ENCODE measurements around the gene NLRP2B.
"Not testable (repeated sequence)": the region's sequence is repeated elsewhere in the genome, so short reads cannot be mapped to it uniquely, and the experiment has no call there.

NLRP2B gene
- total RNA-seq: 0 to 0.13 reads per million in 2 donors

DNA sequence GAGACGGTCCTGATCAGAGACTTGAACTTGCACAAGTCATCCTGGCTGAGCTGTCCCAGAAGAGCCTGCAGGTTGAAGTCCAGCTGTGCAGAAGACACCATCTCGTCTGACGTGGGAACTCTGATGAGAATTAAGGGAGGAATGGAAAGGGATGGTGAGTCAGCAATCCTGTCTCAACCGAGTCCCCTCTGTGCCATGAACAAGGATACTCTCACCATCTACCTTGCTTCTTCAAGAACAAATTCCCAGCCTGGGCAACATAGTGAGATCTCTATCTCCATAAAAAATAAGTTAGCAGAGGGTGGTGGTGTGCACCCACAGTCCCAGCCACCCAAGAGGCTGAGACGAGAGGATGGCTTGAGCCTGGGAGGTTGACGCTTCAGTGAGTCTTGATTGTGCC lies at the start of gene NLRP2B:
Gene NLRP2B, minus strand, starts transcription at position 101 of the 400 bp plus-strand sequence.
- DNase-seq: no peak

DNA sequence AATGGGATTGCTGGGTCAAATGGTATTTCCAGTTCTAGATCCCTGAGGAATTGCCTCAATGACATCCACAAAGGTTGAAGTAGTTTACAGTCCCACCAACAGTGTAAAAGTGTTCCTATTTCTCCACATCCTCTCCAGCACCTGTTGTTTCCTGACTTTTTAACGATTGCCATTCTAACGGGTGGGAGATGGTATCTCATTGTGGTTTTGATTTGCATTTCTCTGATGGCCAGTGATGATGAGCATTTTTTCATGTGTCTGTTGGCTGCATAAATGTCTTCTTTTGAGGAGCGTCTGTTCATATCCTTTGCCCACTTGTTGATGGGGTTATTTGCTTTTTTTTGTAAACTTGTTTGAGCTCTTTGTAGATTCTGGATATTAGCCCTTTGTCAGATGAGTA lies 45.9 kb upstream of the NLRP2B start:
- DNase-seq: not testable (repeated sequence)

DNA sequence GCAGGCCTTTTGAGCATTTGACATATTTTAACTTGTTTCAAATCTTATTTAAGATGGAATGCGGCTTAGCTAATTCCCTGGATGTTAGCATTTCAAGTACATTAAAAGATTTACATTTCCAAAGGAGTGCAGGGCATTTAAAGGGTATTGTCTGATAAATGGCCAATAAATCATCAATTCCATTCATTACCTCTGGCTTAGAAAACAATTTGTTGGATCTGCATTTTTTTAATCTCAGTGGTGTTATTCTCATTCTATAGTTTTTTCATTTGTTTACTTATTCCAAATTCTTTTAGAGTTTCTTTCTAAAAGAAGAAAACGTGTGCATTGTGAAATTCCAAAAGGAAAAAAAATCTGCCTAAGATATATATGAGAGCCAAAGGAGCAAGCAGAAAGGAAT lies 1.3 kb upstream of the NLRP2B start:
- DNase-seq: no peak

DNA sequence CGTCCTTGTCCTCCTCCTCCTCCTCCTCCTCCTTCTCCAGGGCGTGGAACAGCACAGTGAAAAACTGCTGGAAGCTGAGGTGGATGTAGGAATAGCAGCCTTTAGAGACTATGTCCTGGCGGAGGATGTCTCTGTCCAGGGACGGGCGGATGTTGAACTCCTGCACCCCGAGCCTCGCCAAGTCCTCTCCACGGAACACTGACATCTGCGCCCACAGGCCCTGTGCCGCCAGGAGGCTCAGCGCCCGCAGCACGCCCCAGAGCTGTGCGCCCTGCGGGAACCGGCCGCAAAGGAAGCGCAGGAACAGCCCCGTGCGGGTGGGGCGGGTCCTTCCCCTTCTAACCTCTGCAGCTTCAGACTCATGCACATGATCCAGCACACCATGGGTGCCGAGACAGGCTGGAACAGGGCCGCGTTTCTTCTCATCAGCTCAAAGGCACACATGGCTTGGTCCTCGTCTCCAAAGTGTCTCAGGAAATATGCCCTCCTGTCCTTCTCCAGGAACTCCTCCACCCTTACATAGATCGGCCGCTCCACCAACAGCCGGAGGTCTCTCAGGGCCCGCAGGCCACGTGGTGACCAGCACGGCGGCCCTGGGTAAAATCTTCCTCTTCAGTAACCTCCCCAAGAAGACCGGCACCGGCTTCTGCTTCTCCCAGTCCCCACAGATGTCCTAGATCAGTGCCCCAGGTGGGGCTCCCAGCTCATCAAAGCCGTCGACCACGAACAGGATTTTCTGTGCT lies 1.2 kb downstream of the NLRP2B start:
- no peak for DNase-seq

DNA sequence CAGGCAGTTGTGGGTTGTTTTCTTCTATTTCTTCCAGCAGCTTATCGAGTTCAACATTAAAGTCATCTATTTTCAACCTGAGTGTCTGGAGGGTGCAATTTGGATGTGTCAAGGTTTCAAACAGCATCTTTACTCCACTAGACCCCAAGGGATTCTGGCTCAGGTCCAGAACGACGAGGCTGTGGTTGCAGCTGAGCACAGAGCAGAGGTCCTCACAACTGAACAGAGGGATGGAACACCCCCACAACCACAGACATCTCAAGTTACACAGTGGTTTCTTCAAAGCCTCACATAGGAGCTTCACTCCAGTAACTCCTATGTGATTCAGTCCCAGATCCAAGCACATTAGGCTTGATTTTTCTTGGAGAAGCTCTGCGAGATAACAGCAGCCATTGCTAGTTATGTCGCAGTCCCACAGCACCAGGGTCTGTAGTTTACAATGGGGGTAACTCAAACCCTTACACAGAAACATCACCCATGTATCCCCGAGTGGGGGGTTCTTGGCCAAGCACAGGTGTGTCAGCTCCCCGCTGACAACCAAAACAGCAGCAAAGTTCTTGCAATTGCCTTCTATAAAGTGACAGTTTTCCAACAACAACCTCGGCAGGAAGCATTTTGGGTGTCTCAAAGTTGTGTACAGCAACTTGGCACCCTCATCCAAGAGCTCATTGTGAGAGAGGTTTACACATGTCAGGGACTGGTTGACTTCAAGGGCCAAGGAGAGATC lies 2.8 kb downstream of the NLRP2B start:
- no peak for DNase-seq

DNA sequence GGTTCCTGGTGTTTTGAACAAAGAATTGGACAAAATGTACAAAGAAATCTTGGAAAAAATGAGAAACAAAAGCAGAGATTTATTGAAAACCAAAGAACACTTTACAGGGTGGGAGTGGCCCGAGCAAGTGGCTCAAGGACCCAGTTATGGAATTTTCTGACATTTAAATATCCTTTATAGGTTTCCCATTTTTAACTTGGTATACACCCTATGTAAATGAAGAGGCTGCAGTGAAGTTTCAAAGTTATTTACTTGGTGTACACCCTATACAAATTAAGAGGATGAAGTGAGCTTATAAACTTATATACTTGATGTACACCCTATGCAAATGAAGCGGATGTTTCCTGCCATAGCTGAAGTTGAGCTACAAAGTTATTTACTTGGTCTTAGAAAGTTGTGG lies 4.7 kb downstream of the NLRP2B start:
- no peak for DNase-seq

DNA sequence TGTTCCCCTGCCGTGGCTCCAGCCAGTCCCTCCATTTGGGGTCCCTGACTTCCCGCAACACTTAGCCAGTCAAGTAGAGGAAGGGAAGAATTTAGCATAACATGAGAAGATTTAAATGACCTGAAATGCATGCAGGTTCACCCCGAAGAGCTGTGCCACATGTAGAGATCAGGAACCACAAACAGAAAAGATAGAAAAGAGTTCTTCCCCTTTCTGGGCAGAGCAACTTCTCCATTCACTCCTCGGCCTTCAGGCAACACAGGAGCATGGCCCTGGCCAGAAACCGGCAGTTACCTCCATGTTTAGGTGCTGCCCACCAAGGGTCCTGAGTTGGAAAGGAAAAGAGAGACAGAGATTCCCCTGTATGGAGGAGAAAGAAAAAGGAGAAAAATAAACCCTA lies 5.2 kb downstream of the NLRP2B start:
- DNase-seq: no peak

DNA sequence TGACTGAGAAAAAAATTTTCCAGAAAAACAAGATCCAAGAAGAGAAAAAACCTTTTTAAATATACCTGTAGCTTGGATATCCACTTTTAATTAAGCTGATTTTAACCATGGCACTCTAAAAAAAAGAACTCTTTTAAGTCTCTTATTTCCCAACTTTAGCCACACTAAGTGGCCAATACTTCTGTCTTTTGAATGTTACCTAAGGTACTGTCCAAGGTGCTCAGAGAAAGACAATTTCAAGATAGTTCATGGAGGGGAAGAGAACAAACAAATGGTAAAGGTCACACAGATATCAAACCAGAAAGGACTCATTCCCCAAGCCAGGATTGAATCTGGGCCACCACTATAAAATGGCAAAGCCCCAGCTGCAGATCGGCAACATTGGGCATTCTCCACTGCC lies 10.1 kb downstream of the NLRP2B start:
- no peak for DNase-seq

DNA sequence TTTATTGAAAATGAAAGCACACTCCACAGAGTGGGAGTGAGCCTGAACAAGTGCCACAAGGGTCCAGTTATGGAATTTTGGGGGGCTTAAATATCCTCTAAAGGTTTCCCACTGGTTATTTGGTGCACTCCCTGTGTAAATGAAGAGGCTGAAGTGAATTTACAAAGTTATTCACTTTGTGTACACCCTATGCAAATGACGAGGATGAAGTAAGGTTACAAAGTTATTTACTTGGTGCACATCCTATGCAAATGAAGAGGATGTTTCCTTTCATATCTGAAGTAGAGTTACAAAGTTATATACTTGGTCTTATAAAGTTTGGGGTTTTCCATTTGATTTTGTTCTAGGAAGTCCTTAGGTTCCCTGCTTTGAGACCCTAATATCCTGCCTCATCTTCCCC lies 13.1 kb downstream of the NLRP2B start:
- DNase-seq: no peak

DNA sequence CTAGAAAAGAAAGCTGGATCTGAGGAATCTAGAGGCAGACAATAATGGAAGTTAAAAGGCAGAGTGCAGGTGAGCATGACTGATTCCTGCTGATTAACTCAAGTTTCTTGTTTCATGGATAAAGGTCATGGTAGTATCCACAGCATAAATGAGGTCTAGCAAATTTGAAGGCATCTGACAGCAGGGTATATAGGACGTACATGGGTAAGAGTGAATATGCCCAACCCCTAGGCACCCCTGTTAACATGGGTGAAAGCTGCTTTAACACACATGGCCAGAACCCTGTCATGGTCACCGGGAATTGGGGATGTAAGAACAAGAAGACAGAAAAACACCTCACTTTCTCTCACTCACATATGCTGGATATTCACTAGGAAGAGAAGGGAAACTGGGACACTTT lies 25.0 kb downstream of the NLRP2B start:
- no peak for DNase-seq

DNA sequence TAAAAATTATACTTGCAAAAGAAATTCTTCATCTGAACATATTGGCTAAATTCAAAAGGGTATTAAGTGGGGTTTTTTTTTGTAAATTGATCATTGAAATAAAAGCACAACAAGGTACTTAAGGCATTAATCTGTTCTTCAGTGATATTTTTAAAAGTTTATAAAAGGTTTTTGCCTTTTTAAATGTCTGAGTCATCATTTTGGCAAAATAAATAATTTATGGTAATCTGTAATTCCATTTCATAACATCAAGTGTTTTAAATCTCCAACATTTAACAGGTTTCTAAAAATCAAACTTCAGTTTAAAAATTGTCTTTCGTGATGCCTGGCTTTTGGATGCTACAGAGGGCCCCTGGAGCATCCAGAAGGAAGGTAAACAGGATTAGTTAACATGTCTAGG lies 27.4 kb downstream of the NLRP2B start:
- no peak for DNase-seq

DNA sequence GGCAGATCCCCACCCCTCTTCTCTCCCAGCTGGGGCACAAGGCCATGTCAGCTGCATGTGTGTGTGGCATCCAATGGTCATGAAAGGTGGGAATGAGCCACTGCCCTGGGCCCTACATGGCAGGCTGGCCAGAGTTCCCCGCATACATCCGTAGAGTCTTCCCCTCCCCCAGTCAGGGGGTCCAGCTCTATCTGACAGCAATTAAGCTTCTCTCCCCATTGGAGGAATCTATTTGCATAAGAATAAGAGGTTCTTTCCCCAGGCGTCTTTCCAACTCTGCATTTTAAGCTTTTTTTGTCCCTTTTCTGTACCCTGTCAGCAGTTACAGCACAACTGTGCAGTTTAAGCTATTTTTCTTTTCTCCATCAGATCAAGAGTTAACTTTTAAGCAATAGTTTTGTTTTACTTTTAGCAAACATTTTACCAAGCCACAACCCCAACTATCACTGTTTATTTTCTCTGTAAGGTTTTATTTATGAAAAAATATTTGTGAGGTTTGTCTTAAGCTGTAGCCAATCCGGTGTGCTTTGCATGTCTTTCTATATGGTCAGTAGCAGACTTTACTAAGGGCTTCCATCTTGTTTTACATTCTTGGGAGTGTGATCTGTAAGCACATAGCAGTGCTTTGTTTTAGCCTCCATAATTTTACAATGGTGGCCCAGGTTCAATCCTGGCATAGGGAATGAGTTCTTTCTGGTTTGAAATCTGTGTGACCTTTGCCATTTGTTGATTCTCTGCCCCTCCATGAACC lies 28.7 kb downstream of the NLRP2B start:
- DNase-seq: no peak

DNA sequence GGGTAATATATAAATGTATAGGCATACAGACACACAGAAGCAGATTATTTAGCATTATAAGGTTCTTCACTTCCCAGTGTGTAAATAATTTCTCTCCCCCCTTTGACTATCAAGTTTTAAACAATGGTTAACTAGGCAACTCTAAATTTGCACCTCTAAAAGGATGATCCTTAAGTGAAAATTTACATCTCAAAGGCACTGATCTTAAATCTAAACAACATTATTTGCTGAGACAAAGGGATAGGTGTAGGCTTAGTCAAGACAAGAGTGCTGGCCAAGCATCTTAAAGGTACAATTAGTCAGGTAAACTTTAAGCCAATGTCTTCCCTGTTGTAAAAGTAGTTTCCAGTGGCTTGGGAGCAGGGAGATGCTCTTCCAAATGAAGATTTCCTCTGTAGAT lies 33.0 kb downstream of the NLRP2B start:
- no peak for DNase-seq

DNA sequence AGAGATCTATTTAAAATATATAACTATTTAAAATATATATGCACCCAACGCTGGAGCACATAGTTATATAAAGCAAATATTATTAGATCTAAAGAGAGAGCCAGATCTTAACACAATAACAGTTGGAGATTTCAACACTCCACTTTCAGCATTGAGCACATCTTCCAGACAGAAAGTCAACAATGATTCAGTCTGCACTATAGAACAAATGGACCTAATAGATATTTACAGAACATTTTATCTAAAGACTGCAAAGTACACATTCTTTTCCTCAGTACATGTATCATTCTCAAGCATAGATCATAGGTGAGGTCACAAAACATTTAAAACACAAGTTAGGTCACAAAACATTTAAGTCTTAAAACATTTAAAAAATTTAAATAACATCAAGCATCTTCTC lies 36.4 kb downstream of the NLRP2B start:
- DNase-seq: no peak

DNA sequence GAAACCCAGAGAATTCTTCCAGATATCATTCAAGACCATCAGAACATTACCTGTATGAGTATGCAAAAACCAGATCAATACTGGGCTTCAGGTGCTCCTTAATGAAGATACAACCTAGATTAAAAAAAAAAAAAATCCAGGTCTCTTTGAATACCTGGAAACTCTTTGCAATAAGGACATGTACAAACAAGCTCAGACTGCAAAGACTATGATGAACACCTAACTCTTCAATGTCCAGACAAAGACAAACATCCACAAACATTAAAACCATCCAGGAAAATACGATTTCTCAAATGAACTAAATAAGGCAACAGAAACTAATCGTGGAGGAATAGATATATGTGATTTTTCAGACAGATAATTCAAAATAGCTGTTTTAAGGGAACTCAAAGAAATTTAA lies 38.7 kb downstream of the NLRP2B start:
- no peak for DNase-seq

DNA sequence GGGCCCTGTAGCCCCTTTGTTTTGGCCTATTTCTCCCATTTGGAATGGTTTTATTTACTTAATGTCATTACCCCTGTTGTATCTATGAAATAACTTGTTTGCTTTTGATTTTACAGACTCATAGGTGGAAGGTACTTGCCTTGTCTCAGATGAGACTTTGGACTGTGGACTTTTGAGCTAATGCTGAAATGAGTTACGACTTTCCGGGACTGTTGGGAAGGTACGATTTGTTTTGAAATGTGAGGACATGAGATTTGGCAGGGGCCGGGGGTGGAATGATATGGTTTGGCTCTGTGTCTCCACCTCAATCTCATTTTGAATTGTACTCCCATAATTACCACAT lies 39.4 kb downstream of the NLRP2B start:
- no peak for DNase-seq

DNA sequence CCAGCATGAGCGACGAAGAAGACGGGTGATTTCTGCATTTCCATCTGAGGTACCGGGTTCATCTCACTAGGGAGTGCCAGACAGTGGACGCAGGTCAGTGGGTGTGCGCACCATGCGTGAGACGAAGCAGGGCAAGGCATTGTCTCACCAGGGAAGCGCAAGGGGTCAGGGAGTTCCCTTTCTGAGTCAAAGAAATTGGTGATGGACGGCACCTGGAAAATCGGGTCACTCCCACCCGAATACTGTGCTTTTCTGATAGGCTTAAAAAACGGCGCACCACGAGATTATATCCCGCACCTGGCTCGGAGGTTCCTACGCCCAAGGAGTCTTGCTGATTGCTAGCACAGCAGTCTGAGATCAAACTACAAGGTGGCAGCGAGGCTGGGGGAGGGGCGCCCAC lies 50.6 kb downstream of the NLRP2B start:
- DNase-seq: not testable (repeated sequence)
